Measurements from ENCODE around the gene SLC35G6.

Gene SLC35G6

GRCh38 chr17:7502171-7502847 is 21.1 kb downstream of the SLC35G6 start:
- FAIRE-seq: no peak
- no peak for DNase-seq (ENCODE audit: low spot score)

GRCh38 chr17:7502987-7503386 is 21.7 kb downstream of the SLC35G6 start:
- DNase-seq (ENCODE audit: low spot score) (no peak), FAIRE-seq (no peak)

DNA sequence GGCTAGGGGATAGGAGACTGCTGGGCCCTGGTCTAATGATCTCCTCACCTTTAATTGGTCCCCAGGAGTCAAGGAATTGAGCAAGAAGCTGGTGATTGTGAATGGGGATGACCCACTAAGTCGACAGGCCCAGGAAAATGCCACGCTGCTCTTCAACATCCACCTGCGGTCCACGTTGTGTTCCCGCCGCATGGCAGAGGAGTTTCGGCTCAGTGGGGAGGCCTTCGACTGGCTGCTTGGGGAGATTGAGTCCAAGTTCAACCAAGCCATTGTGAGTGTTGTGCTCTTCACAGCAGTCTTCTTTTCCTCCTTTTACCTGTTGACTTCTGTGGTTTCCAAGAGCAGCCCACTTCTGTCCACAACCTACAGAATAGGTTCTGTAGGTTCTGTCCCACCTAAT is 22.3 kb downstream of the SLC35G6 start:
- FAIRE-seq (no peak), DNase-seq (ENCODE audit: low spot score) (no peak)

DNA sequence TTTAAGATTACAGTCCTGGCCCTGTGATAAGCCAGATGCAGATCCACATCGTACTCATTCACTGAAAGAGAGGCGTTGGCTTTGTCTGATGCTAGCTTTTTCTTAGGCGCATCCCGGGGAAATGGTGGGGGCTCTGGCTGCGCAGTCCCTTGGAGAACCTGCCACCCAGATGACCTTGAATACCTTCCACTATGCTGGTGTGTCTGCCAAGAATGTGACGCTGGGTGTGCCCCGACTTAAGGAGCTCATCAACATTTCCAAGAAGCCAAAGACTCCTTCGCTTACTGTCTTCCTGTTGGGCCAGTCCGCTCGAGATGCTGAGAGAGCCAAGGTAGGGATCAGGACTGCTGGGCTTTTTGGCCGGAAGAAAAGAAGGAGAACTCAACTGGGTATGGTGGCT is 26.9 kb downstream of the SLC35G6 start:
- DNase-seq (ENCODE audit: low spot score) (no peak), FAIRE-seq (no peak)

DNA sequence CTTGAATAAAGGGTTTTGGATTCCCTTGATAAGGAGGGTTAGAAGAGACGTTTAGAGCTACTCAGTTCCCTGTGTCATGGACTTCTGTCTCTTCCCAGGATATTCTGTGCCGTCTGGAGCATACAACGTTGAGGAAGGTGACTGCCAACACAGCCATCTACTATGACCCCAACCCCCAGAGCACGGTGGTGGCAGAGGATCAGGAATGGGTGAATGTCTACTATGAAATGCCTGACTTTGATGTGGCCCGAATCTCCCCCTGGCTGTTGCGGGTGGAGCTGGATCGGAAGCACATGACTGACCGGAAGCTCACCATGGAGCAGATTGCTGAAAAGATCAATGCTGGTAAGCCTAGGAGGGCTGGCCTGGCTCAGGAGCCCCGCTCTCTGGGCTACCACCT is 27.6 kb downstream of the SLC35G6 start:
- FAIRE-seq (no peak), DNase-seq (ENCODE audit: low spot score) (no peak)

- FAIRE-seq (no peak), DNase-seq (ENCODE audit: low spot score) (no peak)
These were observed 28.7 kb downstream of the SLC35G6 start for GRCh38 chr17:7509937-7510336.

DNA sequence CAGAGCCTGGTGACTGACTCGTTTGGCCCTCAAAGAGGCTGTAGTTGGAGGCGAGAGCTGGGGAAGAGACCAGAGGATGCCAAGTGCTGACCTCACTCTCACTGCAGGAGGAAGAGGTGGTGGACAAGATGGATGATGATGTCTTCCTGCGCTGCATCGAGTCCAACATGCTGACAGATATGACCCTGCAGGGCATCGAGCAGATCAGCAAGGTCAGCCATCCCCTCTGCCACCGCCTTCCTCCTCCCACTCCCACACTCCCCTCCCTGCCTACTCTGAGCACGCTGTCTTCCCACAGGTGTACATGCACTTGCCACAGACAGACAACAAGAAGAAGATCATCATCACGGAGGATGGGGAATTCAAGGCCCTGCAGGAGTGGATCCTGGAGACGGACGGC is 29.9 kb downstream of the SLC35G6 start:
- FAIRE-seq (no peak), DNase-seq (ENCODE audit: low spot score) (no peak)

- FAIRE-seq (no peak), DNase-seq (ENCODE audit: low spot score) (no peak)
These were observed 30.9 kb downstream of the SLC35G6 start for GRCh38 chr17:7512105-7512504.

GRCh38 chr17:7512824-7513540 is 31.7 kb downstream of the SLC35G6 start:
- FAIRE-seq (no peak), DNase-seq (ENCODE audit: low spot score) (no peak)

GRCh38 chr17:7513850-7514419 is 32.7 kb downstream of the SLC35G6 start:
- FAIRE-seq: no peak
- no peak for DNase-seq (ENCODE audit: low spot score)

- DNase-seq (ENCODE audit: low spot score): no peak
- FAIRE-seq: no peak
These were observed 34.8 kb downstream of the SLC35G6 start for GRCh38 chr17:7515911-7516610.

GRCh38 chr17:7523033-7523432 is 41.8 kb downstream of the SLC35G6 start:
- FAIRE-seq (no peak), DNase-seq (ENCODE audit: low spot score) (no peak)

- DNase-seq (ENCODE audit: low spot score) (no peak), FAIRE-seq (no peak)
These were observed 47.6 kb downstream of the SLC35G6 start for GRCh38 chr17:7528842-7529241.

GRCh38 chr17:7530023-7530900 is 49.0 kb downstream of the SLC35G6 start:
- FAIRE-seq: peak; percentile 71
- no peak for DNase-seq (ENCODE audit: low spot score)

All from RCC 7860 (cell line).